Right lobe of liver (tissue), 6 donors: ENCODE measurements around the gene RNPEPL1. TPM values are rescaled to one million over a fixed set of nuclear protein-coding genes. Genes with fewer than 3 reads are reported as not detected.

Experiments used
- ATAC-seq, 4 donors: fragments of 200-7000 bp; cut with Tn5 transposase; one replicate each; pipeline ENCODE4 v1.9.1; 2020; ENCODE audit warnings: mild to moderate bottlenecking in 4 of 4, moderate library complexity in 4 of 4
- DNase-seq, 3 donors: peaks; one replicate each; pipeline ENCODE4 v3.0.0-alpha.2; 2020
- H3K27ac ChIP-seq, 3 donors: fragments of 200-600 bp; one replicate each; pipeline ENCODE4 v1.8.0; 2022
- H3K27me3 ChIP-seq, 2 donors: fragments of 200-600 bp; one replicate each; pipeline ENCODE4 v1.8.0; 2022
- H3K36me3 ChIP-seq, 4 donors: fragments of 200-600 bp; sonication (generic) in 1 of 4; one replicate each; pipeline versions ENCODE4 v1.5.1 to v1.8.0; 2017 to 2022; ENCODE audit warnings: control low read depth in 1 of 4
- H3K4me1 ChIP-seq, 4 donors: fragments of 200-600 bp; sonication (generic) in 1 of 4; one replicate each; pipeline versions ENCODE4 v1.5.1 to v1.8.0; 2017 to 2022; ENCODE audit warnings: control low read depth in 1 of 4
- H3K4me3 ChIP-seq, 3 donors: fragments of 200-600 bp; one replicate each; pipeline ENCODE4 v1.8.0; 2022
- H3K9me3 ChIP-seq, 4 donors: fragments of 200-600 bp; sonication (generic) in 1 of 4; one replicate each; pipeline versions ENCODE4 v1.5.1 to v1.8.0; 2017 to 2022; ENCODE audit warnings: control low read depth in 1 of 4
- CTCF ChIP-seq, 4 donors: fragments of 200-600 bp in 3 of 4; fragments of 450-650 bp in 1 of 4; IDR thresholded peaks; one replicate each; pipeline versions ENCODE4 v1.5.1 to v1.8.0; 2016 to 2022; ENCODE audit warnings: antibody characterized with exemption in 4 of 4, mild to moderate bottlenecking in 2 of 4
- POLR2A ChIP-seq: fragments of 450-650 bp; IDR thresholded peaks from one replicate; pipeline ENCODE4 v1.6.1; 2017; ENCODE audit warnings: antibody characterized with exemption, mild to moderate bottlenecking
- WGBS: methylation state at CpG from one replicate; pipeline ENCODE4 v1.1.6; 2018; ENCODE audit warnings: low coverage, low lambda C conversion rate; ENCODE audit not compliant: insufficient coverage; ENCODE audit errors: missing lambda C conversion rate; 5-methylcytosine and 5-hydroxymethylcytosine counted together
- intact Hi-C, 2 donors: fragments of 100-400 bp; cut with DNase I; formaldehyde crosslinking; loops; one replicate each; pipeline versions ENCODE4 v1.11.2 to v1.14.1; 2022
- total RNA-seq, 6 experiments: library from RNA; depleted of rRNA in 2 of 6; stranded (reverse); fragments of >200 nt in 2 of 6; fragmentation: NEBNext Ultra II Directional in 3 of 6; extraction: Animal tissue kit (Norgen Biotek cat#: 25700) in 3 of 6; gene quantifications; one replicate each; pipeline versions ENCODE4 v1.1.0 to v1.2.4, GENCODE V29; 2016 to 2023
- donor health status: DM: no; HTN: yes; CAD: no.
- donor health status: DM: no; HTN: no; CAD: no.
- donor health status: DM: no; HTN: no; CAD: no.
- donor health status: DM: no; HTN: yes; CAD: no.
- donor health status: DM: no; HTN: yes; CAD: no.

The RNPEPL1 gene
- total RNA-seq, 6 experiments from 2014 or later = 24.7 to 105 (median 31.0) TPM

- Histone ChIP-seq H3K27me3 (no peaks in the 10 kb centered on the region), H3K4me3 (no peak overlapping the region), H3K36me3 (no peaks in the 10 kb centered on the region), H3K4me1 (no peaks in the 10 kb centered on the region), H3K9me3 (no peaks in the 10 kb centered on the region), H3K27ac (no peak overlapping the region)
- WGBS = 70% methylated on average over 5 of the region's 17 CpGs
- intact Hi-C loops = no loop called here
- ATAC-seq (no peak), DNase-seq (peak in 2 of 3 donors; percentile 29 to 31)
- TF ChIP-seq CTCF (IDR thresholded peaks at IDR 0.05) (no peak), POLR2A (no peak)
These were observed 59.6 kb downstream of the RNPEPL1 start for GRCh38 chr2:240627736-240628506.

GRCh38 chr2:240628507-240628807 is 60.2 kb downstream of the RNPEPL1 start:
- no peak for TF ChIP-seq POLR2A
- TF ChIP-seq CTCF (IDR thresholded peaks at IDR 0.05) = no peak
- H3K9me3 ChIP-seq = no peaks in the 10 kb centered on the region
- no CpG with 5 or more reads among the region's 7 CpGs for WGBS
- no peak overlapping the region for H3K27ac ChIP-seq
- DNase-seq (peak in 1 of 3 donors; percentile 45), ATAC-seq (no peak)
- no peaks in the 10 kb centered on the region for H3K27me3 ChIP-seq
- no peaks in the 10 kb centered on the region for H3K4me1 ChIP-seq
- intact Hi-C loops = no loop called here
- no peak overlapping the region for H3K4me3 ChIP-seq
- no peaks in the 10 kb centered on the region for H3K36me3 ChIP-seq

GRCh38 chr2:240628808-240629618 is 60.7 kb downstream of the RNPEPL1 start:
- ATAC-seq (no peak), DNase-seq (peak in 2 of 3 donors; percentile 35 to 46)
- WGBS = no CpG with 5 or more reads among the region's 20 CpGs
- H3K9me3 ChIP-seq = no peaks in the 10 kb centered on the region
- no peaks in the 10 kb centered on the region for H3K36me3 ChIP-seq
- H3K4me3 ChIP-seq = no peak overlapping the region
- no peak overlapping the region for H3K27ac ChIP-seq
- intact Hi-C loops = no loop called here
- no peaks in the 10 kb centered on the region for H3K4me1 ChIP-seq
- no peak for TF ChIP-seq CTCF (IDR thresholded peaks at IDR 0.05)
- no peak for TF ChIP-seq POLR2A
- no peaks in the 10 kb centered on the region for H3K27me3 ChIP-seq

GRCh38 chr2:240629619-240629967 is 61.3 kb downstream of the RNPEPL1 start:
- Histone ChIP-seq H3K4me3 (no peak overlapping the region), H3K36me3 (no peaks in the 10 kb centered on the region), H3K4me1 (no peaks in the 10 kb centered on the region), H3K9me3 (no peaks in the 10 kb centered on the region), H3K27ac (no peak overlapping the region), H3K27me3 (no peaks in the 10 kb centered on the region)
- DNase-seq (no peak), ATAC-seq (no peak)
- TF ChIP-seq CTCF (IDR thresholded peaks at IDR 0.05) (no peak), POLR2A (no peak)
- intact Hi-C loops = no loop called here
- WGBS = 37% methylated on average over 2 of the region's 5 CpGs
